Measurements from ENCODE around the gene DGKI. TPM values are rescaled to one million over a fixed set of nuclear protein-coding genes. Genes with fewer than 3 reads are reported as not detected.

The DGKI gene
- total and polyA plus RNA-seq, 2 experiments from 2014 or later = 0.16 to 1.0 TPM

DNA sequence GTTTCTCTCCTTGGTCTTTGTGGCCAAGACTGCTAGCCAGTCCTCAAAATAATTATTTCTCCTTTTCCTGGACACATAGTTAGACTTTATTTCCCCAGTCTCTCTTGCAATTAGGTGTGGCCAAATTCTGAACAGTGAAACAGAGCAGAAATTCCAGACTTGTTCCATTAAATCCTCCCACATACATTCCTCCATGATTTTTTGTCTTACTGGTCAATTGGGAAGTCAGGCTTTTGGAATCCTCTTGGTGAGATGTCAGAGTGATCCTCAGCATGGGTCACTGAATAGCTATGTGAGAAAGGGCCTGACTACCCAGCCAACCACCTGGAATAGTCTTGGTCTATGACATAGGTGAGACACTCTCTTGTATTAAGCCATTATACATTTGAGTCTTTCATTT, 164.2 kb downstream of the DGKI start (continued):
- TF ChIP-seq, protein P1, sequence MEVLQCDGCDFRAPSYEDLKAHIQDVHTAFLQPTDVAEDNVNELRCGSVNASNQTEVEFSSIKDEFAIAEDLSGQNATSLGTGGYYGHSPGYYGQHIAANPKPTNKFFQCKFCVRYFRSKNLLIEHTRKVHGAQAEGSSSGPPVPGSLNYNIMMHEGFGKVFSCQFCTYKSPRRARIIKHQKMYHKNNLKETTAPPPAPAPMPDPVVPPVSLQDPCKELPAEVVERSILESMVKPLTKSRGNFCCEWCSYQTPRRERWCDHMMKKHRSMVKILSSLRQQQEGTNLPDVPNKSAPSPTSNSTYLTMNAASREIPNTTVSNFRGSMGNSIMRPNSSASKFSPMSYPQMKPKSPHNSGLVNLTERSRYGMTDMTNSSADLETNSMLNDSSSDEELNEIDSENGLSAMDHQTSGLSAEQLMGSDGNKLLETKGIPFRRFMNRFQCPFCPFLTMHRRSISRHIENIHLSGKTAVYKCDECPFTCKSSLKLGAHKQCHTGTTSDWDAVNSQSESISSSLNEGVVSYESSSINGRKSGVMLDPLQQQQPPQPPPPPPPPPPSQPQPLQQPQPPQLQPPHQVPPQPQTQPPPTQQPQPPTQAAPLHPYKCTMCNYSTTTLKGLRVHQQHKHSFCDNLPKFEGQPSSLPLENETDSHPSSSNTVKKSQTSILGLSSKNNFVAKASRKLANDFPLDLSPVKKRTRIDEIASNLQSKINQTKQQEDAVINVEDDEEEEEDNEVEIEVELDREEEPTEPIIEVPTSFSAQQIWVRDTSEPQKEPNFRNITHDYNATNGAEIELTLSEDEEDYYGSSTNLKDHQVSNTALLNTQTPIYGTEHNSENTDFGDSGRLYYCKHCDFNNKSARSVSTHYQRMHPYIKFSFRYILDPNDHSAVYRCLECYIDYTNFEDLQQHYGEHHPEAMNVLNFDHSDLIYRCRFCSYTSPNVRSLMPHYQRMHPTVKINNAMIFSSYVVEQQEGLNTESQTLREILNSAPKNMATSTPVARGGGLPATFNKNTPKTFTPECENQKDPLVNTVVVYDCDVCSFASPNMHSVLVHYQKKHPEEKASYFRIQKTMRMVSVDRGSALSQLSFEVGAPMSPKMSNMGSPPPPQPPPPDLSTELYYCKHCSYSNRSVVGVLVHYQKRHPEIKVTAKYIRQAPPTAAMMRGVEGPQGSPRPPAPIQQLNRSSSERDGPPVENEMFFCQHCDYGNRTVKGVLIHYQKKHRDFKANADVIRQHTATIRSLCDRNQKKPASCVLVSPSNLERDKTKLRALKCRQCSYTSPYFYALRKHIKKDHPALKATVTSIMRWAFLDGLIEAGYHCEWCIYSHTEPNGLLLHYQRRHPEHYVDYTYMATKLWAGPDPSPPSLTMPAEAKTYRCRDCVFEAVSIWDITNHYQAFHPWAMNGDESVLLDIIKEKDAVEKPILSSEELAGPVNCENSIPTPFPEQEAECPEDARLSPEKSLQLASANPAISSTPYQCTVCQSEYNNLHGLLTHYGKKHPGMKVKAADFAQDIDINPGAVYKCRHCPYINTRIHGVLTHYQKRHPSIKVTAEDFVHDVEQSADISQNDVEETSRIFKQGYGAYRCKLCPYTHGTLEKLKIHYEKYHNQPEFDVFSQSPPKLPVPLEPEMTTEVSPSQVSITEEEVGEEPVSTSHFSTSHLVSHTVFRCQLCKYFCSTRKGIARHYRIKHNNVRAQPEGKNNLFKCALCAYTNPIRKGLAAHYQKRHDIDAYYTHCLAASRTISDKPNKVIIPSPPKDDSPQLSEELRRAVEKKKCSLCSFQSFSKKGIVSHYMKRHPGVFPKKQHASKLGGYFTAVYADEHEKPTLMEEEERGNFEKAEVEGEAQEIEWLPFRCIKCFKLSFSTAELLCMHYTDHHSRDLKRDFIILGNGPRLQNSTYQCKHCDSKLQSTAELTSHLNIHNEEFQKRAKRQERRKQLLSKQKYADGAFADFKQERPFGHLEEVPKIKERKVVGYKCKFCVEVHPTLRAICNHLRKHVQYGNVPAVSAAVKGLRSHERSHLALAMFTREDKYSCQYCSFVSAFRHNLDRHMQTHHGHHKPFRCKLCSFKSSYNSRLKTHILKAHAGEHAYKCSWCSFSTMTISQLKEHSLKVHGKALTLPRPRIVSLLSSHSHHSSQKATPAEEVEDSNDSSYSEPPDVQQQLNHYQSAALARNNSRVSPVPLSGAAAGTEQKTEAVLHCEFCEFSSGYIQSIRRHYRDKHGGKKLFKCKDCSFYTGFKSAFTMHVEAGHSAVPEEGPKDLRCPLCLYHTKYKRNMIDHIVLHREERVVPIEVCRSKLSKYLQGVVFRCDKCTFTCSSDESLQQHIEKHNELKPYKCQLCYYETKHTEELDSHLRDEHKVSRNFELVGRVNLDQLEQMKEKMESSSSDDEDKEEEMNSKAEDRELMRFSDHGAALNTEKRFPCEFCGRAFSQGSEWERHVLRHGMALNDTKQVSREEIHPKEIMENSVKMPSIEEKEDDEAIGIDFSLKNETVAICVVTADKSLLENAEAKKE (CRISPR knock-in tag; IDR thresholded peaks at IDR 0.05) = no peak
- TF ChIP-seq, protein P2, sequence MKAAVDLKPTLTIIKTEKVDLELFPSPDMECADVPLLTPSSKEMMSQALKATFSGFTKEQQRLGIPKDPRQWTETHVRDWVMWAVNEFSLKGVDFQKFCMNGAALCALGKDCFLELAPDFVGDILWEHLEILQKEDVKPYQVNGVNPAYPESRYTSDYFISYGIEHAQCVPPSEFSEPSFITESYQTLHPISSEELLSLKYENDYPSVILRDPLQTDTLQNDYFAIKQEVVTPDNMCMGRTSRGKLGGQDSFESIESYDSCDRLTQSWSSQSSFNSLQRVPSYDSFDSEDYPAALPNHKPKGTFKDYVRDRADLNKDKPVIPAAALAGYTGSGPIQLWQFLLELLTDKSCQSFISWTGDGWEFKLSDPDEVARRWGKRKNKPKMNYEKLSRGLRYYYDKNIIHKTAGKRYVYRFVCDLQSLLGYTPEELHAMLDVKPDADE (IDR thresholded peaks at IDR 0.05) = no peak

DNA sequence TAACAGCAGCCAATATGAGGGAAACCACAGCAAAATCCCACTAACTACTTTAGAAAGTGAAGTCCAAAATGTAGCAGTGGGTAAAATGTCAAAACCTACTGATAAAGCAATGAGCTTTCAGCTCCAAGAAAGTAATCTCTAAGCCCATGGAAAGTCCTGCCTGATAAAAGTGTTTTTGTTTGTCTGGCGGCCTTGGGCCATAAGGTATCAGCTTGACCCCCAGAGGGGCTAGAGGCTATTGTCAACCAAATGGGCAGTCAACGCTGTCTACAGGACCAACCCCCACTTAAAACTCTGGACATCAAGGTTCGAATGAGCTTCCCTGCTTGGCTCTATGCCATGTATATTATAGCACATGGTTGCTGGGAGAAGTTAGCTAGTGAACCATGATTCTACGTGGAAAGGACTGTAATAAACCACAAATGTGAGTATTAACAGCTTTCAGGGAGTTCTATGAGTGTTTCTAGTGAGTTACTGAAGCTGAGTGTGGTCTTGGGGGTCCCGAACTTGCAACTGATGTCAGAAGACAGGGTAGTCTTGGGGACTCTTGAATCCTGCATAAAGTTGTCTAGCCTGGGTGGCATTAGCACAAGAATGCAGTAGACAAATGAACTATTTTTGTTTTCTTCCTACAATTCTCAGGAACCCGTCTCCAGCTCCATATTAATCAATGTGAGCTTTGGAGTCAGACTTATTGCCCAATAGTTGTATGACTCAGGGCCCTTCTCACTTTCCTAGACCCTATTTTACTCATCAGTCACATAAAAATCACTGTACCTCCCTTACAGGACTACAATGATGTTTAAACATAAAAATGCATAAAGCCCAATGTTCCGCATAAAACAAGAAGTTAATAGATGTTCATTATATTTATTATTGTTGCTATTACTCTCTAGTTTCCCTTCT, 164.9 kb downstream of the DGKI start:
- no peaks in the 10 kb centered on the region for H4K20me1 ChIP-seq (replicated peaks; ENCODE audit: insufficient read depth)
- Mint-ChIP-seq H3K36me3 (ENCODE audit: low read depth) (no peaks in the 10 kb centered on the region), H3K27me3 (ENCODE audit: insufficient read depth, low read depth, poor library complexity) (no peaks in the 10 kb centered on the region), H3K4me3 (no peak overlapping the region), H3K9me3 (no peaks in the 10 kb centered on the region), H3K4me1 (no peaks in the 10 kb centered on the region; the same call in 2 of the 3 replicates), H3K27ac (no peak overlapping the region)
- peaks cover 12% of the 10 kb centered on the region; the same call in 1 of the 2 replicates for H3K9me2 ChIP-seq (ENCODE audit: insufficient read depth)
- no peak for ATAC-seq
- no peak overlapping the region for H3K27ac ChIP-seq (ENCODE audit: low read depth)
- no peaks in the 10 kb centered on the region for H3K27me3 ChIP-seq (ENCODE audit: insufficient read depth)
- no peak overlapping the region for H3K4me3 ChIP-seq
- H3K36me3 ChIP-seq (ENCODE audit: insufficient read depth) = no peaks in the 10 kb centered on the region
- no peak for DNase-seq (ENCODE audit: low spot score)
- H3K4me1 ChIP-seq (ENCODE audit: insufficient read depth) = peaks cover 11% of the 10 kb centered on the region; the same call in 1 of the 2 replicates
- no peak overlapping the region for H3K4me2 ChIP-seq
- no peak overlapping the region for H2AFZ ChIP-seq
- H3K79me2 ChIP-seq (replicated peaks; ENCODE audit: insufficient read depth) = no peaks in the 10 kb centered on the region
- H3F3A ChIP-seq (replicated peaks; ENCODE audit: low read depth) = no peaks in the 10 kb centered on the region
- no peak for TF ChIP-seq ZNF114 (CRISPR knock-in tag; IDR thresholded peaks at IDR 0.05)
- TF ChIP-seq, protein P3, sequence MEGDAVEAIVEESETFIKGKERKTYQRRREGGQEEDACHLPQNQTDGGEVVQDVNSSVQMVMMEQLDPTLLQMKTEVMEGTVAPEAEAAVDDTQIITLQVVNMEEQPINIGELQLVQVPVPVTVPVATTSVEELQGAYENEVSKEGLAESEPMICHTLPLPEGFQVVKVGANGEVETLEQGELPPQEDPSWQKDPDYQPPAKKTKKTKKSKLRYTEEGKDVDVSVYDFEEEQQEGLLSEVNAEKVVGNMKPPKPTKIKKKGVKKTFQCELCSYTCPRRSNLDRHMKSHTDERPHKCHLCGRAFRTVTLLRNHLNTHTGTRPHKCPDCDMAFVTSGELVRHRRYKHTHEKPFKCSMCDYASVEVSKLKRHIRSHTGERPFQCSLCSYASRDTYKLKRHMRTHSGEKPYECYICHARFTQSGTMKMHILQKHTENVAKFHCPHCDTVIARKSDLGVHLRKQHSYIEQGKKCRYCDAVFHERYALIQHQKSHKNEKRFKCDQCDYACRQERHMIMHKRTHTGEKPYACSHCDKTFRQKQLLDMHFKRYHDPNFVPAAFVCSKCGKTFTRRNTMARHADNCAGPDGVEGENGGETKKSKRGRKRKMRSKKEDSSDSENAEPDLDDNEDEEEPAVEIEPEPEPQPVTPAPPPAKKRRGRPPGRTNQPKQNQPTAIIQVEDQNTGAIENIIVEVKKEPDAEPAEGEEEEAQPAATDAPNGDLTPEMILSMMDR (conservative IDR thresholded peaks at IDR 0.05; ENCODE audit: low read depth in 2 of 2) = no peak
- TF ChIP-seq, protein P1 (CRISPR knock-in tag; IDR thresholded peaks at IDR 0.05) = no peak

Data from GM23338 (cell line).